Transverse colon (tissue), 4 donors: Measurements from ENCODE around the gene RUNX1. TPM values are rescaled to one million over a fixed set of nuclear protein-coding genes. Genes with fewer than 3 reads are reported as not detected.

Experiments used
- DNase-seq: peaks from one replicate; pipeline ENCODE4 v3.0.0-alpha.2; 2019
- H3K27ac ChIP-seq, 4 donors: fragments of 200-600 bp; sonication (generic); 2 replicates each; pipeline ENCODE4 v1.5.1; 2016 to 2018; ENCODE audit warnings: inconsistent platforms in 4 of 4
- H3K27me3 ChIP-seq: fragments of 200-600 bp; sonication (generic); 2 replicates; pipeline ENCODE4 v1.5.1; 2017; ENCODE audit warnings: inconsistent platforms
- H3K36me3 ChIP-seq, 4 donors: fragments of 200-600 bp; sonication (generic); 2 replicates each; pipeline ENCODE4 v1.5.1; 2017 to 2019; ENCODE audit warnings: inconsistent platforms in 4 of 4
- H3K4me1 ChIP-seq, 4 donors: fragments of 200-600 bp; sonication (generic); 2 replicates each; pipeline ENCODE4 v1.5.1; 2017 to 2020; ENCODE audit warnings: inconsistent platforms in 4 of 4
- H3K4me3 ChIP-seq, 4 donors: fragments of 200-600 bp; sonication (generic); 1 replicate in 1 of 4; 2 replicates in 3 of 4; pipeline versions ENCODE4 v1.5.1 to v1.6.1; 2017 to 2019; ENCODE audit warnings: inconsistent platforms in 4 of 4
- H3K9me3 ChIP-seq, 2 donors: fragments of 200-600 bp; sonication (generic); 2 replicates each; pipeline ENCODE4 v1.5.1; 2017 to 2019; ENCODE audit warnings: inconsistent platforms in 2 of 2
- CTCF ChIP-seq, 5 experiments: fragments of 200-600 bp in 3 of 5; fragments of 450-650 bp in 2 of 5; sonication (generic) in 3 of 5; IDR thresholded peaks; 1 replicate in 2 of 5; 2 replicates in 3 of 5; pipeline ENCODE4 v1.5.1; 2016 to 2017; ENCODE audit warnings: antibody characterized with exemption in 5 of 5, inconsistent platforms in 3 of 5, mild to moderate bottlenecking in 2 of 5, moderate library complexity in 1 of 5
- EP300 ChIP-seq: sonication (generic); formaldehyde crosslinking; IDR thresholded peaks from one replicate; pipeline ENCODE4 v1.6.1; 2017; ENCODE audit warnings: antibody characterized with exemption, low read depth
- POLR2A ChIP-seq: fragments of 450-650 bp; IDR thresholded peaks from one replicate; pipeline ENCODE4 v1.6.1; 2016; ENCODE audit warnings: antibody characterized with exemption, mild to moderate bottlenecking, moderate library complexity
- POLR2AphosphoS5 ChIP-seq, 3 donors: sonication (generic); formaldehyde crosslinking; IDR thresholded peaks; one replicate each; pipeline ENCODE4 v1.6.1; 2016; ENCODE audit warnings: antibody characterized with exemption in 3 of 3
- whole genome bisulfite sequencing, 2 donors: methylation state at CpG; one replicate each; pipeline ENCODE4 v1.1.5; 2018; ENCODE audit warnings: low coverage in 1 of 2; 5-methylcytosine and 5-hydroxymethylcytosine counted together
- in situ Hi-C, 4 donors: fragments of 200-750 bp; cut with MboI; loops; one replicate each; pipeline versions ENCODE4 v1.15.0 to v1.15.1; 2017; ENCODE audit warnings: low sequenced_read_pairs in 3 of 4, low pct_ligation_motif_present in 1 of 4, low pct_unique_long_range_greater_than_20kb in 1 of 4
- intact Hi-C: fragments of 100-400 bp; cut with DNase I; formaldehyde crosslinking; loops from one replicate; pipeline ENCODE4 v1.15.1; 2023; ENCODE audit warnings: low total_unique reads
- total RNA-seq, 4 donors: library from RNA; depleted of rRNA; stranded (reverse); fragments of >200 nt; gene quantifications; one replicate each; pipeline ENCODE4 v1.1.0, GENCODE V29; 2016

RUNX1 gene
- total RNA-seq, 4 donors from 2014 or later, result 8.3 to 60.1 (median 34.7) TPM

- in situ Hi-C loops (no loop called here), intact Hi-C loops (no loop called here)
- no peaks in the 10 kb centered on the region for H3K9me3 ChIP-seq
- WGBS, 2 donors, result 63 to 77% methylated on average over 3 to 7 of the region's 7 CpGs
- no peak for TF ChIP-seq EP300
- no peak for TF ChIP-seq CTCF (IDR thresholded peaks at IDR 0.05)
- no peak for TF ChIP-seq POLR2A
- no peak for TF ChIP-seq POLR2AphosphoS5 (IDR thresholded peaks at IDR 0.05)
- no peaks in the 10 kb centered on the region for H3K4me1 ChIP-seq
- H3K4me3 ChIP-seq, result no peak overlapping the region
- no peaks in the 10 kb centered on the region for H3K27me3 ChIP-seq
- no peaks in the 10 kb centered on the region for H3K36me3 ChIP-seq
- H3K27ac ChIP-seq, result no peak overlapping the region
- no peak for DNase-seq
Observed at GRCh38 chr21:34942911-34943310, 106.2 kb downstream of the RUNX1 start.

GRCh38 chr21:34941162-34941561, 107.9 kb downstream of the RUNX1 start:
- Histone ChIP-seq H3K36me3 (no peaks in the 10 kb centered on the region), H3K27me3 (no peaks in the 10 kb centered on the region), H3K27ac (no peak overlapping the region), H3K4me1 (peaks cover 0 to 6% (median 0%) of the 10 kb centered on the region in 4 donors), H3K4me3 (no peak overlapping the region), H3K9me3 (no peaks in the 10 kb centered on the region)
- 84 to 100% methylated on average over 1 to 2 of the region's 2 CpGs for WGBS, 2 donors
- intact Hi-C loops (no loop called here), in situ Hi-C loops (no loop called here)
- no peak for DNase-seq
- TF ChIP-seq POLR2AphosphoS5 (IDR thresholded peaks at IDR 0.05), result no peak
- no peak for TF ChIP-seq CTCF (IDR thresholded peaks at IDR 0.05)
- TF ChIP-seq EP300, result no peak
- TF ChIP-seq POLR2A, result no peak

GRCh38 chr21:34939673-34940331, 109.3 kb downstream of the RUNX1 start:
- Histone ChIP-seq H3K27ac (no peak overlapping the region), H3K27me3 (no peaks in the 10 kb centered on the region), H3K9me3 (no peaks in the 10 kb centered on the region), H3K4me3 (no peak overlapping the region), H3K4me1 (peaks cover 0 to 6% (median 0%) of the 10 kb centered on the region in 4 donors), H3K36me3 (no peaks in the 10 kb centered on the region)
- intact Hi-C loops, result no loop called here
- 82 to 86% methylated on average over 6 of the region's 6 CpGs for WGBS, 2 donors
- in situ Hi-C loops, result no loop called here
- TF ChIP-seq POLR2AphosphoS5 (IDR thresholded peaks at IDR 0.05) (no peak), EP300 (no peak), POLR2A (no peak), CTCF (IDR thresholded peaks at IDR 0.05) (no peak)
- no peak for DNase-seq

GRCh38 chr21:34938089-34938764, 110.9 kb downstream of the RUNX1 start:
- 77 to 87% methylated on average over 2 of the region's 2 CpGs for WGBS, 2 donors

More at GRCh38 chr21:34938089-34938764, 110.9 kb downstream of the RUNX1 start:
- H3K27me3 ChIP-seq, result no peaks in the 10 kb centered on the region
- peaks cover 0 to 11% (median 0%) of the 10 kb centered on the region in 4 donors for H3K4me1 ChIP-seq
- in situ Hi-C loops (no loop called here), intact Hi-C loops (no loop called here)
- no peaks in the 10 kb centered on the region for H3K36me3 ChIP-seq
- no peak overlapping the region for H3K4me3 ChIP-seq
- no peak for DNase-seq
- H3K9me3 ChIP-seq, result no peaks in the 10 kb centered on the region
- no peak overlapping the region for H3K27ac ChIP-seq
- no peak for TF ChIP-seq EP300
- TF ChIP-seq POLR2AphosphoS5 (IDR thresholded peaks at IDR 0.05), result no peak
- TF ChIP-seq CTCF (IDR thresholded peaks at IDR 0.05), result no peak
- no peak for TF ChIP-seq POLR2A
